Measurements from ENCODE around the gene GFRA1.
"Not testable (repeated sequence)": the region's sequence is repeated elsewhere in the genome, so short reads cannot be mapped to it uniquely, and the experiment has no call there.

GFRA1 gene

DNA sequence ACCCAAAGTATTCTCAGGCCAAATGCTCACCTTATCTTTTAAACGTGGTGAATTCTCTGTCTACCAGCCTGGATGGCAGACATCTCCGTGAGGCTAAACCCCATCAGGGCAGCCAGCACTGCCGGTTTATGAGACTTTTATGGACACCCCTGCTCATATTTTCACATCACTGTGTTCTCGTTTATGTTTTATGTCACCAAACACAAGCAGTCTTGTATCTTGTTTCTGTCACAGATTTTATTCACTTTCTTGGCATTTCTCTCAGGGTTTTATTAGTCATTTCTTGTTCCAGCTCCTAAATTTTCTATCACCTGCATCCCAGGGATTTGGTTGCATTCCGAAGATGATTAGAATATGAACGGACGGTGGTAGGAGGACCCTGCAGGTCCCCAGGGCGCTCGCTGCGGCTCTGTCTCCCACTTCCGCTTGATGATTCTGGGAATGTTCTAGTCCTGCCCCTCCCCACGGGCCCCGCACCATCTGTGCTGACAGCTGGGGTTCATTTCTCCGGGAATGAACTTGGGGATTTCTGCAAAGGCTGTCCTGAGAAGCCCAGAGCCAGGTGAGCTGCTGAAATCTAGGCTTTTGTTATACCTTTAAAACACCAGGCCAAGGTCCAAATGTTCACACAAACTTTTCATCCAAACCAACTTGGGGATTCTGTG, 217.6 kb downstream of the GFRA1 start:
- no peak for DNase-seq

DNA sequence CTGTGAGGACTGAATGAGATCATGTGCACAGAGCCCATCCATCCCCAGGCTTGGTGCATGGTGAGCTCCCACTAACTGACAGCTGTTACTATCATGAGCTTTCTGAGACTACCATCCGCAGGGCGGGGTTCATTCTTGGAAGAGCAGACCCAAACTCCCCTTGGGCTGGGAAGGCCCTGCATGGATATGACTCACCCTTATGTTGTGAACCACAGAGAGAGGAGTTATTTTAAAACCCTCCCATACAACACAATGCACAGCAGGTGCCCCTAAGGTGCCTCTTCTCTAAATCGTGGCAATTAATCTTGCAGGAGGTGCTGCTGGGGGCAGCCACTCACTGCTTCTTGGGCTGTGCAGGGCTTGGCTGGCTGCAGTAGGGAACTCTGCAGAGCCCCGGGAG, 219.1 kb downstream of the GFRA1 start:
- DNase-seq: no peak

DNA sequence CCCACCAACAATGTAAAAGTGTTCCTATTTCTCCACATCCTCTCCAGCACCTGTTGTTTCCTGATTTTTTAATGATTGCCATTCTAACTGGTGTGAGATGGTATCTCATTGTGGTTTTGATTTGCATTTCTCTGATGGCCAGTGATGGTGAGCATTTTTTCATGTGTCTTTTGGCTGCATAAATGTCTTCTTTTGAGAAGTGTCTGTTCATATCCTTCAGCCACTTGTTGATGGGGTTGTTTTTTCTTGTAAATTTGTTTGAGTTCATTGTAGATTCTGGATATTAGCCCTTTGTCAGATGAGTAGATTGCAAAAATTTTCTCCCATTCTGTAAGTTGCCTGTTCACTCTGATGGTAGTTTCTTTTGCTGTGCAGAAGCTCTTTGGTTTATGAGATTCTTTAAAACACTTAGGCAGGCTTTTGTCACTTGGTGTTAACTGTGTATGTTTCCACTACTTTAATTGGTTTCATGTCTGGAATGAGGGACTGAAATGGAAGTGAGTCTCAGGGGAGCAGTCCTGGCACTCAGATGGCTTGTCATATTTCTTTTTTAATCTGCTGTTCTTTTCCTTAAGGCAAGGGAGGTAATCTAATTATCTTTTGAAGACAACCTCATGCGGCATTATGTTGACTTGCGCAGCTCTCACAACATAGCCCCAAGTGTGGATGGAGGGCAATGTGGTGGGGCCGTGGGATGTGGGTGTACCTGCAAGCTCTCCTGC, 219.8 kb downstream of the GFRA1 start:
- not testable (repeated sequence) for DNase-seq

DNA sequence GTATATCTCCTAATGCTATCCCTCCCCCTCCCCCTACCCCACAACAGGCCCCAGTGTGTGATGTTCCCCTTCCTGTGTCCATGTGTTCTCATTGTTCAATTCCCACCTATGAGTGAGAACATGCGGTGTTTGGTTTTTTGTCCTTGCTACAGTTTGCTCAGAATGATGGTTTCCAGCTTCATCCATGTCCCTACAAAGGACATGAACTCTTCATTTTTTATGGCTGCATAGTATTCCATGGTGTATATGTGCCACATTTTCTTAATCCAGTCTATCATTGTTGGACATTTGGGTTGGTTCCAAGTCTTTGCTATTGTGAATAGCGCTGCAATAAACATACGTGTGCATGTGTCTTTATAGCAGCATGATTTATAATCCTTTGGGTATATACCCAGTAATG, 220.5 kb downstream of the GFRA1 start:
- not testable (repeated sequence) for DNase-seq

DNA sequence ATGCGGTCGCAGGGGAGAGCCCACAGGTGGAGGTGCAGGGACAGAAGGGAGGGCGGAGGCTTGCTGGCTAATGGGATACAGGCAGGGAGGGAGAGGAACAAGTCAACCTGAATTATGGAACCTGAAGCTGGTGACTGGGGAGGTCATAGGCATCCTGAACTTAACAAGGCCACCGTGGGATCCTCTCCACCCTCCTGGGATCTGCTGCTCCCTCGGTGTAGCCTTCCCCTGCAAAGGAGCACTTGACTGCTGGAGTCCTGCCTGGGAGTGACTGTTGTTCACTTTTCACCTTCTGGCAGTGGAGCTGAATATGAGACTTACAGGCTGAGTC, 223.1 kb downstream of the GFRA1 start:
- DNase-seq: no peak

DNA sequence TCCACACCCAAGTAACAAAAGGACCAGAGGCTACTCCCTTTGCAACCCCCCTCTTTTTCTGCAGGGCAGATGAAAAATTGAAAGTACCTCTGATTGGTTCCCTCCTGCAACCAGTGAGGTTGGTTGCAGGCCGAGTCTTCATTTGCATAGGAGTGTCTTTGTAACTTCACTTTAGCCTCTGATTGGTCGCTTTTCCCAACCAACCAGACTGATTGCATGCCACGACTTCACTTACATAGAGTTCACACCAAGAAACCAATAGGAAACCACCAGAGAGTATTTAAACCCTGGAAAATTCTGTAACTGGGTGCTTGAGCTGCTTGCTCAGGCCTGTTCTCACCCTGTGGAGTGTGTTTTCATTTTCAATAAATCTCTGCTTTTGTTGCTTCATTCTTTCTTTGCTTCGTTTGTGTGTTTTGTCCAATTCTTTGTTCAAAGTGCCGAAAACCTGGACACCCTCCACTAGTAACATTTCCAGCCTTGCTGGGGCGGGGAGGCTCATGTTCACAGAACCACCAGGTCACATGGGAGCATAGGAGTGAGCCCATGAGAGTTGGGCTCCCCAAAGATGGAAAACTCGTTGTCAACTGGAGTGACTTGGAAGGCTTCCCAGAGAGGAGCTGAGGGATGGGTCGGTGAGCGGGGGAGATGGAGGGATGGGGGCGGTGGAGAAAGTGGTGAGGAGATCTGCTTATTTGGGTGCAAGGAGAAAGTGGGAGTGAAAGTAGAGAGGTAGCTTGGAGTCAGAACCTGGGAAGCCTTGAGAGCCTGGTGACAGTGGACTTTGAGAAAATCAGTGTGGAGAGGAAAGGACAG, 223.6 kb downstream of the GFRA1 start:
- no peak for DNase-seq

DNA sequence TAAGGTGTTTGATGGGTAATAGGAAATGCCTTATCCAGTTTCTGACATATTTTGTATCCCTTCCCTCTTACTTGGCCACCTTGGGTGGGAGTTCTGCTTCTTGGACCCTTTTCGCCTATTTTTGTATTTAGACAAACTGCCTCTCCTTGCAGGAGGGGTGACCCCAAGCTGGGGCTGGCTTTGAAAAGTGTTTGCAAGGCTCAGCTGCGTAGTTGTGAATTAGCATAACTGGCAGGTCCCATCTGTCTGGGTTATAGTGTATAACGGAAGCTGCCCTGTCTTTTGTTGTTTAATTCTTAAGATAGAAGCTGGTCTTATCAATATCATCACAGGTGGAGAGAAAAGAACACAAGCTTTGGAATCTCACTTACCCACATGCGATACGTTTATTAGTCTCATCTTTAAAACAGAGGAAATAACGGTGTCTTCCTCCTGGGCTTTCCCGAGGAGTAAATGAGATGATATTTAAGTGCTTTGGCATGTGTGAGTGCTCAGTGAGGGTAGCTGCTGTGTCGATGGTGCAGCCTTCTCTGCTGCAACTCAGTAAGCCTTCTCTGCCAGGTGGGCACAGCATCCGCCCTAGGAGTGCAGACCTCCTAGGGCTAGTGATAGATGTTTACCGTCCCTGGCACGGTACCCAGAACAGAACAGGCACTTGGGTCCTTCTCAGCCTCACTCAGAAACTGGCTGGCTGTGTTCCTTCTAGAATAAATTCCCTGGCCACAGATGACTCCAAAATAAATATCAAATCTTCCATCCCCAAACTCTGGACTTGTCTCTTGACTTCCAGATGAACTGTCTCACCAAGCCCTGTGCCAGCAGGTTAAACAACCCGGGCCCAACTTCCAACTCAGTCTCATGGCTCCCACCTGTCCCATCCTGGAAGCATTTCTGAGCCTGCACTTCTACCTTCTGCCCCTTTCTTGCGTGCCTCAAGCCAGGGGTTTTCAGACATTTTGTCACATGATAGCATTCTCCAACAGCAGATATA, 227.3 kb downstream of the GFRA1 start:
- no peak for DNase-seq

DNA sequence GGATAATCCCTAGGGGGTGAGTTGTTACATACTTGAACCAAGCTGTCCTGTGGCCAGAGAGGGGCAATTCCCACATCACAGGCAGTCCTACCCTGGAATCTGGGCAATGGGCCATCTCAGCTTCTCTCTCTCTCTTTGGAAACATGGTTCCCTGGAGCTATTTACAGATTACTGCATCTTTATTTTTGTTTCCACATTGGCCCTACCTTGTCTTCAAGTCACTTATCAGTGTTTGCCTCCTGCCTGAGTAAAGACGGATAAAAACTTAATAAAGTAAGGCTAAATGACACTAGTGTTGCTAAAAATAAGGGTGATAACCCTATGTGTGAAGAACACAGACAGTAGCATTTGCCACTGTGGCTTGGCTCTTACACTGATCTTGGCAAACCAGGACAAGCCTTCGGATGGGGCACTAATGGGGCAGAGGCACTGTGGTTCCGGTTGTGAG, 228.2 kb downstream of the GFRA1 start:
- no peak for DNase-seq

DNA sequence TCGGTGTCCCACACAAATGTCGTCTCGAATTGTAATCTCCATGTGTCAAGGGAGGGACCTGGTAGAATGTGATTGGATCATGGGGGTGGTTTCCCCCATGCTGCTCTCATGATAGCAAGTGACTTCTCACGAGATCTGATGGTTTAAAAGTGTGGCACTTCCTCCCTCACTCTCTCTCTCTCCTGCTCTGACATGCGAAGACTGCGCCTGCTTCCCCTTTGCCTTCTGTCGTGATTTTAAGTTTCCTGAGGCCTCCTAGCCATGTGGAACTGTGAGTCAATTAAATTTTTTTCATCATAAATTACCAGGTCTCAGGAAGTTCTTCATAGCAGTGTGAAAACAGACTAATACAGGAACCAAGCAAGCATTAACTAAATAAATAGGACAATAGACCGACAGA, 229.1 kb downstream of the GFRA1 start:
- no peak for DNase-seq

DNA sequence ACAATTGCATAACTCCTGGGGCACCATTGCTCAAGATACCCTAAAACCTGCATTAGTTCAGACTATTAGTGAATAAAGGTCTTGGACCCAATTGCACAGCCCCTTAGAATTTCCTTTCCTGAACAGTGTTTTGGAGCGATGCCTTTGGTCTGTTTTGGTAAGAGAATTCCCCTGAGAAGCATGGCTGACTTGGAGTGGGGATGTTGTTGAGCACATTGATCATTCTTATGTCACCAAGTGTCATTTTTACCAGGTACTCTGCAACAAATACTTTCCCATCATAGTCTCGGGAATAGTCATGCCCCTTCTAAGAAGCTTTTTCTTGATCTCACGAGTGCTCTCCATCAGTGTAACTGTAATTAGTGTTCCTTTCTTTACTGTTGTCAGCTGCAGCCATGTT, 229.7 kb downstream of the GFRA1 start:
- no peak for DNase-seq

DNA sequence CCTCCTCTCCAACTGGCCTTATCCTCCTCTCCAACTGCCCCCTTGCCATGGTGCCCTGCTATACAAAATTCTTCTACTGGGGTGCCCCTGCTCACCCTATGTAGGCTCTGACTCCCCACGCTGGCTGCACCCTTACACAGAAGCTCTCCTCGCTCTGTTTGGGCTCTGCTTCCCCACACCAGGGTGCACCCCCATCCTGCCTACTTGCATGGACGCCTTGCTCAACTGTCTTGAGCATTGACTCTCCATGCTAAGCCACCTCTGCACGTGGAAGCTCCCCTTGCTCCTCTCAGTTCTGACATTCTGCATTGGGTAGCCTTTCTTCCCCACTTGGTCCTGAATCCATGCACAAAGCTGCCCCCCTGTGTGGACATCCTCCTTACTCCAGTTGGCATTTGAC, 231.1 kb downstream of the GFRA1 start:
- no peak for DNase-seq

DNA sequence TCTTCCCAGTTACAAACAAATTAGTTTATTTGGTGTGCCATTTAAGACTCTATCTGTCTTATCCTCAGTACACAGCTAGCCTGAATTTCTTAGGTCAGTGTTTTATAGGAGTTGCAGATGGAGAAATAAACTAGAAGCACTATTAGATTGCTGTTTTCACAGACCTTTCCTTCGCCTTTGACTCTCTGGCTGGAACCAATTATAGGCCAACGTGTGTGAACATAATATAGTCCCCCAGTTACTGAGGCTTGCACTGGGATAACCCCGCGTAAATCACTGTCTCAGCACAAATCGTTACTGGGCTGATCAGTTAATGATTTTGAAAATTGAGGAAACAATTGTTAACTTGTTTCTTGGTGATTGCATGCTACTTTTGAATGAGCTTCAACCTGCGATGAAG, 233.4 kb downstream of the GFRA1 start:
- DNase-seq: no peak

DNA sequence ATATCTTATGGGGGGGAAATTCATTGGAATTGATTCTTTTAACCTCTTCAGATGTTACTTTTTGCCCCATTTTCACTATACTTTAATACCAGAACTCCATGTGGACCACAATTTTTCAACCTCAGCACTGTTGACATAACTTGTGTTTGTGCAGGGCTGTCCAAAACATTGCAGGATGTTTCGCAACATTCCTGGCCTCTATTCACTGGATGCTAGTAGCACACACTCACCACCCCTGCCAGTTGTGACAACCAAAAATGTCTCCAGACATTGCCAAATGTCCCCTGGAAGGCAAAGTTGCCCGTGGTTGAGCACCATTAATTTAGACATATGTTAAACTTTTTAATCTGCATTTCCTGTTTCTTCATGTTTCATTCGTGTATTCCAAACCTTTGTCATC, 234.7 kb downstream of the GFRA1 start:
- no peak for DNase-seq

DNA sequence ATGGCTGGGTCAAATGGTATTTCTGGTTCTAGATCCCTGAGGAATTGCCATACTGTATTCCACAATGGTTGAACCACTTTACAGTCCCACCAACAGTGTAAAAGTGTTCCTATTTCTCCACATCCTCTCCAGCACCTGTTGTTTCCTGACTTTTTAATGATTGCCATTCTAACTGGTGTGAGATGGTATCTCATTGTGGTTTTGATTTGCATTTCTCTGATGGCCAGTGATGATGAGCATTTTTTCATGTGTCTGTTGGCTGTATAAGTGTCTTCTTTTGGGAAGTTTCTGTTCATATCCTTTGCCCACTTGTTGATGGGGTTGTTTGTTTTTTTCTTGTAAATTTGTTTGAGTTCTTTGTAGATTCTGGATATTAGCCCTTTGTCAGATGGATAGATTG, 237.6 kb downstream of the GFRA1 start:
- not testable (repeated sequence) for DNase-seq

DNA sequence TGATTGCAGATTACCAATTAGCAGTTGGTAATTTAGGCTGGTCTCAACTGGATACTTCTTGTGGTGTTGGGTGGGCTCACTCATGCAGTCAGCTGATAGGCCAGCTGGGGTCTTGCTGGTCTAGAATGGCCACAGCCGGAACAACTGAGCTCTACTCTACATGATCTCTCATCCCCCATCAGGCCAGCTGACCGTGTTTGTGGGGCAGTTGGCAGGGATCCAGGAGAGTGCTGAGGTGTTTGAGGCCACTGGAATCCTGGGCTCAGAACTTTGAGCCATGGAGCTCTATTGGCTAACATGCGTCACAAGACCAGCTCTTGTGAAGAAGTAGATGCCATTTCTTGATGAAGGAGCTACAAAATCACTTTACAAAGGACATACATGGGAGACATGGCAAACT, 242.4 kb downstream of the GFRA1 start:
- DNase-seq: no peak

DNA sequence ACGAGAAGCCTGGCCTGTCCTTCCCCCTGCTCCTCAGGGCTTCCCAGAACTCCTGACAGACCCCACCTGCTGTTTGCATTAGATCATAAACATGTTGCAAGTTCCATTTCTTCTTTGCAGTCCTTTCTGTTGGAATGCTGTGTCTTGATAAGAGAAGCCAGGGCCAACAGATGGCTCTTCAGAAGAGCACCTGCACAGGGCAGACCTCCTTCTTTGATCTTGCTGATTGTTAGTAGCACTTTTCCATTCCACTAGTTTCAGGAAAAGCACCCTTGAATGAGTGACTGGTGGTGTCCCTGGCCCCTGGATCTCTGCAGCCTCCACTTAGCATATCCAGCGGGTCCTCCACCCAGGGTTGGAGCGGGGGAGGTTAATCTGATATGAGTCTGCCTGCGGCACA, 243.2 kb downstream of the GFRA1 start:
- no peak for DNase-seq

DNA sequence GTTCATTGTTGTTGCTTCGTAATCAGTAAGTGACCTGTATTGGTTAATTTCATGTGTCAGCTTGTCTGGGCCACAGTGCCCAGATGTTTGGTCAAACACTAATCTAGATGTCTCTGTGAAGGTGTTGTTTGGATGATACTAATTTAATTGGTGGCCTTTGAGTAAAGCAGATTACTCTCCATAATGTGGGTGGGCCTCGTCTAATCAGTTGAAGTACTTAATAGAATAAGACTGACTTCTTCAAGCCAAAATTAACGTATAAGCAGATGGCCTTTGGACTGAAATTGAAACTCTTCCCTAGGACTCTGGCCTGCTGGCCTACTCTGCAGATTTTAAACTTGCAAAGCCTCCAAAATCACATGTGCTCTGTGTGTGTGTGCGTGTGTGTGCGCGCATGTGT, 245.7 kb downstream of the GFRA1 start:
- no peak for DNase-seq

DNA sequence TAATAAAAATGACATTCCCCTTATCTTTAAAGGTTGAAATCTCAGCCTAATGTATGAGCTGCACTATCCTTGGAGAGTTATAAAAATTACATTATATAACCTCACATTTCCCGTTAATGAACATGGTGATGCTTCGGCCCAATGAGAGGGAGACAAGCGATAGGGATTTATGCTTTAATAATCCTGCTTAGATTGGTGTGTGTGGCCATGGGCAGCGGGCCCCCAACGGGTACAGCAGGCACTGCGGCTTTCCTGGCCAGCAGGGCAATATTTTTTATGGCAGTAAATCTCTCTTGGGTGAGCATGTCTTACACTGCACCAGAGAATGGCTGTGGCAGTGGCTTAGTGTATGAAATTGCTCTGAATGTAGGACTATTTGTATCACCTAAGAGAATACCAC, 246.3 kb downstream of the GFRA1 start:
- DNase-seq: no peak

DNA sequence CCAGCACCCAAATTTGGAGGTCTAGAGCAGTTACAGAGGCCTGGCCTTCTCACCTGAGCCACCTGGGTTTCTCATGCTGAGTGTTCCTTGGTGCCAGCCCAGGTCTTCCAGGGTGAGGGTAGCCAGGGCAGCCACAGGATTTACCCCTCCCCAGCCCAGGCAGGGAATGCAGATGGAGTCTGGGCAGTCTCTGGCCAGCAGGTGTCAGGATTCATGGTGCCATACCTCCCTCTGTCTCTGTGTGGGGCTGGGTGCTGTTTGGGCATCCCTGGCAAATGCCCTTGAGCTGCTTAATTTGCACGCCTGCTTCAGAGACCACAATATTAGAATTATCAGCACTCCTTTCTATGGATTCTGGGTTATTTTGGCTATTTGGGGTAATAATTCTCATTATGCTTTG, 246.7 kb downstream of the GFRA1 start:
- no peak for DNase-seq

DNA sequence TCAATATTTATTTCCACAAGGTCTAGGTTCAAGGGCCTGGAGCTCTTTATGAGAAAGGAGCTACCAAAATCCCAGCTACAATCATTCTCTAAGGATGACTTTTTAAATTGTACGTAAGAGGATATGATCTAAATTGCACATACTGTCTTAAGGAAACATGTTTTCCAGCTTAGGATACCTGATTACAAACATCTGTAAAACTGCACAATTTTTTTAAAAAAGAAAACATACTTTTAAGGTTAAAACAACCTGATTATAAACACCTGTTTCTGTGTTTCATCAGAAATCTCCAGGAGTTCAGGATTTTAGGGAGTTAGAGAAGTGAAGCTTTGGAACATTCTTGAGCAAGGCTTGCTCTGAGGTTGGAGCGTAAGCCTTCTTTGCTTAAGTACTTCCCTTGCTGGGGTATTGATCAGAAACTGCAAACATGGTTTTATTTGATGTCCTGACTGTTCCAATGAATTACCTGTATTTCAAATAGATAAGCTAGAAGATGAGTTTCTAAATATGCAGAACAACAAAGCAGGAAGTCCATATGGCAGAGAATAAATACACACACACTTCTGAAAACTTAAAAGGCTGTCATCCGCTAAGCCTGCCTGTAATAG, 248.6 kb downstream of the GFRA1 start:
- no peak for DNase-seq

DNA sequence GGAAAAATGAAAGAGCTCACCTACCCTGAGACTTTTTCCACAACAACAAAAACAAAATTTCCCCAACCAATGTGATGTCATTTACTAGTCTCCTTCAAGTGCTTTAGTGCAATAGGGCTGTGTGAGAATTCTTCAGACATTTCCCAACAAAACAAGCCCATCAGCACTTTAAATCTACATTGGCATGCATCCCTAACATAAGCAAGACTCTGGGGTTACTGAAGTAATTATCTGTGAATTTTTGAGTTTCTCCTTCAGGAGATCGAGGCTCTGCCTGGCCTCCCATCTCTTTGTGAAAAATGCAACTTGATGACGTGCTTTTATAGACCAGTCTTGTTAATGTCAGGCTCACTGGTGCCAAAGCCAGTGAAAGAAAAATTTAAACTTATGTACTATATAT, 255.6 kb downstream of the GFRA1 start:
- no peak for DNase-seq

DNA sequence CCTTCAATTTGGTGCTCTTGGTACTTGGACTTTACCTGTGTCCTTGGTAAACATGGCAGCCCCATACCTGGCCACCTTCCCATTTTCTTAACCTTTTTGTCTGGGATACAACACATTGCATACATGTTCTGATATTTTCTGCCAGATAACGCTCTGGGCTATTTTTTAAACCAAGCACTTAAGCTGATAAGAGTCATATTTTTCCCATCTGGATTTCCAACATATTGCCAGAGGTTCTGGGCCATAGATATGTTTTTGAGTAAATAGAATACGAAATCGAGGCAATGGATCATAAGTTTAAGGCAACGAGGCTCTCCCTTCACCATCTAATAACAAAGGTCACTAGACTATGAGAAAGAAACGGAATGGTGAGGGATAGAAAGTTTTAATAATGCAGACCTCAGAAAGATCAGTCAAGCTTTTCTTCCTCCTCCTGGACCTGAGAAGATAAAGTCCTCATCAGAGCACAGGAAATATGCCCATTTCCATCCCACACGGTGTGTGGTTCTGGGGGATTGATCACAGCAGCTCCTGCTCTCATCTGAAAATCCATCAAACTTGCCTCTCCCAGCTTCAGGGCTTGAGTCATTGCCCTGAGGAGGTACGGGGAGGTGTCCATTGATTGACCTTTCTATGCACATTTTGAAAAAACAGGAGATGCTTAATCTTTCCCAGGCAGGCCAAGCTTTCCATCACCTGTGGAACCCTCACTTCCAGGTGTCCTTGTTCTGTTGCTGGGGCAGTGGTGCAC, 257.2 kb downstream of the GFRA1 start:
- no peak for DNase-seq
